Measurements from ENCODE around the gene RIMBP2.

- no peak for TF ChIP-seq PATZ1 (tag by site-specific recombination; IDR thresholded peaks at IDR 0.05)
- TF ChIP-seq, protein P1, sequence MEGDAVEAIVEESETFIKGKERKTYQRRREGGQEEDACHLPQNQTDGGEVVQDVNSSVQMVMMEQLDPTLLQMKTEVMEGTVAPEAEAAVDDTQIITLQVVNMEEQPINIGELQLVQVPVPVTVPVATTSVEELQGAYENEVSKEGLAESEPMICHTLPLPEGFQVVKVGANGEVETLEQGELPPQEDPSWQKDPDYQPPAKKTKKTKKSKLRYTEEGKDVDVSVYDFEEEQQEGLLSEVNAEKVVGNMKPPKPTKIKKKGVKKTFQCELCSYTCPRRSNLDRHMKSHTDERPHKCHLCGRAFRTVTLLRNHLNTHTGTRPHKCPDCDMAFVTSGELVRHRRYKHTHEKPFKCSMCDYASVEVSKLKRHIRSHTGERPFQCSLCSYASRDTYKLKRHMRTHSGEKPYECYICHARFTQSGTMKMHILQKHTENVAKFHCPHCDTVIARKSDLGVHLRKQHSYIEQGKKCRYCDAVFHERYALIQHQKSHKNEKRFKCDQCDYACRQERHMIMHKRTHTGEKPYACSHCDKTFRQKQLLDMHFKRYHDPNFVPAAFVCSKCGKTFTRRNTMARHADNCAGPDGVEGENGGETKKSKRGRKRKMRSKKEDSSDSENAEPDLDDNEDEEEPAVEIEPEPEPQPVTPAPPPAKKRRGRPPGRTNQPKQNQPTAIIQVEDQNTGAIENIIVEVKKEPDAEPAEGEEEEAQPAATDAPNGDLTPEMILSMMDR (tag by site-specific recombination; IDR thresholded peaks at IDR 0.05), result no peak
- no peak for TF ChIP-seq ZNF747 (tag by site-specific recombination; IDR thresholded peaks at IDR 0.05)
- TF ChIP-seq ZFP3 (tag by site-specific recombination; IDR thresholded peaks at IDR 0.05; ENCODE audit: low read depth), result no peak
- no peak for TF ChIP-seq SETDB1 (IDR thresholded peaks at IDR 0.05; ENCODE audit: insufficient read length, low read length)
- no peak for TF ChIP-seq ZNF23 (tag by site-specific recombination; IDR thresholded peaks at IDR 0.05; ENCODE audit: borderline replicate concordance)
- TF ChIP-seq REST (tag by site-specific recombination; IDR thresholded peaks at IDR 0.05), result no peak
- TF ChIP-seq ZNF24 (tag by site-specific recombination; IDR thresholded peaks at IDR 0.05), result no peak
- TF ChIP-seq, protein P2, sequence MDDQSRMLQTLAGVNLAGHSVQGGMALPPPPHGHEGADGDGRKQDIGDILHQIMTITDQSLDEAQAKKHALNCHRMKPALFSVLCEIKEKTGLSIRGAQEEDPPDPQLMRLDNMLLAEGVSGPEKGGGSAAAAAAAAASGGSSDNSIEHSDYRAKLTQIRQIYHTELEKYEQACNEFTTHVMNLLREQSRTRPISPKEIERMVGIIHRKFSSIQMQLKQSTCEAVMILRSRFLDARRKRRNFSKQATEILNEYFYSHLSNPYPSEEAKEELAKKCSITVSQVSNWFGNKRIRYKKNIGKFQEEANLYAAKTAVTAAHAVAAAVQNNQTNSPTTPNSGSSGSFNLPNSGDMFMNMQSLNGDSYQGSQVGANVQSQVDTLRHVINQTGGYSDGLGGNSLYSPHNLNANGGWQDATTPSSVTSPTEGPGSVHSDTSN (CRISPR knock-in tag; IDR thresholded peaks at IDR 0.05), result no peak
Measured at GRCh38 chr12:130641533-130642184, 74.4 kb downstream of the RIMBP2 start.

Measured in HEK293 (cell line).